ENCODE results near the gene ADAT3.

ADAT3 gene

DNA sequence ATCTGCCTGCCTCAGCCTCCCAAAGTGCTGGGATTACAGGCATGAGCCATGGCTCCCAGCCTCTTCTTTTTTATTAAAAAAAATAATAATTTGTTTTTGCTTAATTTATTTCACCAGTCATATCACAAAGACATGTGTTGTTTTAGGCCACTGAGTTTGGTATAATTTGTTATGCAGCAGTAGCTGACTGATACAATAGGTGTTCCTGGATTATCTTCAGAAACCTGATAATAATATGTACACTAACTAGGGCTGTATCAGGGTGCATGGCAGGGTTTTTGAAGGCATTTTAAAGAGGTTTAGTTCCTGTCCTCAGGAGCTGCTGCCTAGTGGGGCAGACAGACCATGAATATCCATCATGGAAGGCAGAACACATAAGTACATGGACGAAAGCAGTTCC, 26.2 kb downstream of the ADAT3 start:
- Histone ChIP-seq H3K27me3 (ENCODE audit: insufficient read depth, low read length) (no peaks in the 10 kb centered on the region), H2BK120ac (ENCODE audit: insufficient read depth, low read length, poor library complexity) (no peak overlapping the region), H2BK5ac (ENCODE audit: low read depth, low read length, poor library complexity) (no peak overlapping the region), H3K23ac (ENCODE audit: low read length) (no peak overlapping the region), H2AK5ac (ENCODE audit: low read length) (no peak overlapping the region), H2BK12ac (ENCODE audit: low read length) (no peak overlapping the region), H3K9me3 (ENCODE audit: insufficient read depth, low read depth, low read length) (peaks cover 7% of the 10 kb centered on the region), H2AFZ (ENCODE audit: insufficient read depth, low read length, poor library complexity) (no peak overlapping the region), H4K8ac (ENCODE audit: low read depth, low read length) (no peak overlapping the region), H3K9ac (ENCODE audit: low read length) (no peak overlapping the region), H3K4me2 (ENCODE audit: low read length) (no peak overlapping the region), H3K18ac (ENCODE audit: low read length) (no peak overlapping the region), H3K4ac (ENCODE audit: low read depth, low read length) (no peak overlapping the region), H3K79me2 (ENCODE audit: control insufficient read depth, insufficient read depth, low read length, poor library complexity) (no peaks in the 10 kb centered on the region), H4K91ac (ENCODE audit: low read depth, low read length) (no peak overlapping the region), H3K27ac (ENCODE audit: low read depth, low read length) (no peak overlapping the region), H3K79me1 (ENCODE audit: low read length) (no peaks in the 10 kb centered on the region), H3K14ac (ENCODE audit: low read length) (no peak overlapping the region), H4K12ac (ENCODE audit: low read depth, low read length) (no peak overlapping the region), H3K36me3 (ENCODE audit: control insufficient read depth in 1 of 2, insufficient read depth in 2 of 2, low read length in 2 of 2) (no peaks in the 10 kb centered on the region), H3K4me3 (ENCODE audit: low read depth, low read length) (no peak overlapping the region), H3K4me1 (ENCODE audit: control insufficient read depth in 1 of 2, insufficient read depth in 2 of 2, low read length in 2 of 2) (peaks cover 7 to 10% of the 10 kb centered on the region in 2 experiments)
- no peak for DNase-seq
- no CpG with 5 or more reads among the region's 1 CpG for WGBS (ENCODE audit: extremely low coverage, insufficient coverage, insufficient read length)

- DNase-seq, result no peak
- Histone ChIP-seq H4K8ac (ENCODE audit: low read depth, low read length) (no peak overlapping the region), H3K79me1 (ENCODE audit: low read length) (no peaks in the 10 kb centered on the region), H2BK120ac (ENCODE audit: insufficient read depth, low read length, poor library complexity) (no peak overlapping the region), H3K4me1 (ENCODE audit: control insufficient read depth in 1 of 2, insufficient read depth in 2 of 2, low read length in 2 of 2) (peaks cover 7 to 10% of the 10 kb centered on the region in 2 experiments), H3K4ac (ENCODE audit: low read depth, low read length) (no peak overlapping the region), H2AK5ac (ENCODE audit: low read length) (no peak overlapping the region), H3K4me3 (ENCODE audit: low read depth, low read length) (no peak overlapping the region), H3K9me3 (ENCODE audit: insufficient read depth, low read depth, low read length) (peaks cover 7% of the 10 kb centered on the region), H3K14ac (ENCODE audit: low read length) (no peak overlapping the region), H3K9ac (ENCODE audit: low read length) (no peak overlapping the region), H3K27ac (ENCODE audit: low read depth, low read length) (no peak overlapping the region), H2BK5ac (ENCODE audit: low read depth, low read length, poor library complexity) (no peak overlapping the region), H2BK12ac (ENCODE audit: low read length) (no peak overlapping the region), H2AFZ (ENCODE audit: insufficient read depth, low read length, poor library complexity) (no peak overlapping the region), H3K18ac (ENCODE audit: low read length) (no peak overlapping the region), H3K23ac (ENCODE audit: low read length) (no peak overlapping the region), H4K12ac (ENCODE audit: low read depth, low read length) (no peak overlapping the region), H3K79me2 (ENCODE audit: control insufficient read depth, insufficient read depth, low read length, poor library complexity) (no peaks in the 10 kb centered on the region), H3K36me3 (ENCODE audit: control insufficient read depth in 1 of 2, insufficient read depth in 2 of 2, low read length in 2 of 2) (no peaks in the 10 kb centered on the region), H4K91ac (ENCODE audit: low read depth, low read length) (no peak overlapping the region), H3K4me2 (ENCODE audit: low read length) (no peak overlapping the region), H3K27me3 (ENCODE audit: insufficient read depth, low read length) (no peaks in the 10 kb centered on the region)
- no CpG with 5 or more reads among the region's 8 CpGs for WGBS (ENCODE audit: extremely low coverage, insufficient coverage, insufficient read length)
Measured at GRCh38 chr19:1932395-1932794, 27.2 kb downstream of the ADAT3 start.

- no peaks in the 10 kb centered on the region for H3K79me2 ChIP-seq (ENCODE audit: control insufficient read depth, insufficient read depth, low read length, poor library complexity)
- H2BK5ac ChIP-seq (ENCODE audit: low read depth, low read length, poor library complexity), result no peak overlapping the region
- H3K27ac ChIP-seq (ENCODE audit: low read depth, low read length), result no peak overlapping the region
- no peak overlapping the region for H3K14ac ChIP-seq (ENCODE audit: low read length)
- H3K79me1 ChIP-seq (ENCODE audit: low read length), result no peaks in the 10 kb centered on the region
- H2BK12ac ChIP-seq (ENCODE audit: low read length), result no peak overlapping the region
- H2BK120ac ChIP-seq (ENCODE audit: insufficient read depth, low read length, poor library complexity), result no peak overlapping the region
- no peaks in the 10 kb centered on the region for H3K36me3 ChIP-seq (ENCODE audit: control insufficient read depth in 1 of 2, insufficient read depth in 2 of 2, low read length in 2 of 2)
- no peak overlapping the region for H3K18ac ChIP-seq (ENCODE audit: low read length)
- no peak overlapping the region for H2AK5ac ChIP-seq (ENCODE audit: low read length)
- no peak overlapping the region for H4K91ac ChIP-seq (ENCODE audit: low read depth, low read length)
- no peaks in the 10 kb centered on the region for H3K27me3 ChIP-seq (ENCODE audit: insufficient read depth, low read length)
- H3K4me1 ChIP-seq (ENCODE audit: control insufficient read depth in 1 of 2, insufficient read depth in 2 of 2, low read length in 2 of 2), result peaks cover 7 to 10% of the 10 kb centered on the region in 2 experiments
- no peak overlapping the region for H3K4ac ChIP-seq (ENCODE audit: low read depth, low read length)
- H3K9ac ChIP-seq (ENCODE audit: low read length), result no peak overlapping the region
- no CpG with 5 or more reads among the region's 7 CpGs for whole genome bisulfite sequencing (ENCODE audit: extremely low coverage, insufficient coverage, insufficient read length)
- H3K4me3 ChIP-seq (ENCODE audit: low read depth, low read length), result no peak overlapping the region
- H2AFZ ChIP-seq (ENCODE audit: insufficient read depth, low read length, poor library complexity), result no peak overlapping the region
- no peak overlapping the region for H4K8ac ChIP-seq (ENCODE audit: low read depth, low read length)
- peaks cover 7% of the 10 kb centered on the region for H3K9me3 ChIP-seq (ENCODE audit: insufficient read depth, low read depth, low read length)
- no peak overlapping the region for H3K23ac ChIP-seq (ENCODE audit: low read length)
- no peak for DNase-seq
- no peak overlapping the region for H3K4me2 ChIP-seq (ENCODE audit: low read length)
- H4K12ac ChIP-seq (ENCODE audit: low read depth, low read length), result no peak overlapping the region
Measured at GRCh38 chr19:1933244-1933643, 28.0 kb downstream of the ADAT3 start.

DNA sequence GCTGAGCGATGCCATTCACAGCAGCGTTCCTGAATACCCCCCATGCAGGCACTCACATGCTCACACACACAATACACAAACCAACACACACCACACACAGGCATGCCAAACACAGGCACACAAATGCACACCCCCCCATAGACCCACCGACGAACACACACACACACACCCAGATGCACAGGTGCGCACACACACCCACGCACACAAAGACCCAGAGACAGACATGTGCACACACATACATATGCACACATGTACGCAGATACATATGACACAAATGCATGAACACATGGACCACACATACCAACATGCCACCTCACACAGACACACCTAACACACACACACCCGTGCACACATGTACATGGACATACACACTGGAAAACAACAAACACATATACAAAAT, 28.7 kb downstream of the ADAT3 start:
- Histone ChIP-seq H3K4me2 (ENCODE audit: low read length) (no peak overlapping the region), H3K4me1 (ENCODE audit: control insufficient read depth in 1 of 2, insufficient read depth in 2 of 2, low read length in 2 of 2) (peaks cover 7 to 10% of the 10 kb centered on the region in 2 experiments)
- no CpG with 5 or more reads among the region's 8 CpGs for WGBS (ENCODE audit: extremely low coverage, insufficient coverage, insufficient read length)

More for the DNA sequence above, 28.7 kb downstream of the ADAT3 start:
- Histone ChIP-seq H2BK12ac (ENCODE audit: low read length) (no peak overlapping the region), H2AFZ (ENCODE audit: insufficient read depth, low read length, poor library complexity) (no peak overlapping the region), H3K14ac (ENCODE audit: low read length) (no peak overlapping the region), H4K8ac (ENCODE audit: low read depth, low read length) (no peak overlapping the region), H4K12ac (ENCODE audit: low read depth, low read length) (no peak overlapping the region), H3K79me2 (ENCODE audit: control insufficient read depth, insufficient read depth, low read length, poor library complexity) (no peaks in the 10 kb centered on the region), H2BK120ac (ENCODE audit: insufficient read depth, low read length, poor library complexity) (no peak overlapping the region), H3K18ac (ENCODE audit: low read length) (no peak overlapping the region), H3K36me3 (ENCODE audit: control insufficient read depth in 1 of 2, insufficient read depth in 2 of 2, low read length in 2 of 2) (no peaks in the 10 kb centered on the region), H3K9ac (ENCODE audit: low read length) (no peak overlapping the region), H3K9me3 (ENCODE audit: insufficient read depth, low read depth, low read length) (peaks cover 7% of the 10 kb centered on the region), H4K91ac (ENCODE audit: low read depth, low read length) (no peak overlapping the region), H2AK5ac (ENCODE audit: low read length) (no peak overlapping the region), H3K79me1 (ENCODE audit: low read length) (no peaks in the 10 kb centered on the region), H3K23ac (ENCODE audit: low read length) (no peak overlapping the region), H3K27me3 (ENCODE audit: insufficient read depth, low read length) (no peaks in the 10 kb centered on the region), H3K27ac (ENCODE audit: low read depth, low read length) (no peak overlapping the region), H3K4me3 (ENCODE audit: low read depth, low read length) (no peak overlapping the region), H3K4ac (ENCODE audit: low read depth, low read length) (no peak overlapping the region), H2BK5ac (ENCODE audit: low read depth, low read length, poor library complexity) (no peak overlapping the region)
- no peak for DNase-seq

Data from trophoblast cell (in vitro differentiated cells and primary cell).